ENCODE data around the gene PDPK1. TPM values are rescaled to one million over a fixed set of nuclear protein-coding genes. Genes with fewer than 3 reads are reported as not detected.
"Not testable (repeated sequence)": the region's sequence is repeated elsewhere in the genome, so short reads cannot be mapped to it uniquely, and the experiment has no call there.

PDPK1 gene
- polyA plus RNA-seq, 1 experiment: 25.0 TPM

GRCh38 chr16:2598133-2598641, 60.4 kb downstream of the PDPK1 start:
- no peak for DNase-seq (ENCODE audit: low read depth)
- no peak overlapping the region for H3K4me3 ChIP-seq (ENCODE audit: low read depth, low read length)
- ChIA-PET POLR2A (no interaction called here), CTCF (no interaction called here)
- TF ChIP-seq CTCF (IDR thresholded peaks at IDR 0.05; ENCODE audit: insufficient read depth, low read depth, low read length): no peak
- no peaks in the 10 kb centered on the region for H3K27me3 ChIP-seq (ENCODE audit: control insufficient read depth, insufficient read depth, low read length)
- peaks cover 22% of the 10 kb centered on the region for H3K36me3 ChIP-seq (ENCODE audit: control insufficient read depth, insufficient read depth, low read length)

GRCh38 chr16:2598723-2599122, 60.9 kb downstream of the PDPK1 start:
- no peak for DNase-seq (ENCODE audit: low read depth)
- no peak for TF ChIP-seq CTCF (IDR thresholded peaks at IDR 0.05; ENCODE audit: insufficient read depth, low read depth, low read length)
- no peak overlapping the region for H3K4me3 ChIP-seq (ENCODE audit: low read depth, low read length)
- POLR2A ChIA-PET: no interaction called here
- H3K36me3 ChIP-seq (ENCODE audit: control insufficient read depth, insufficient read depth, low read length): peaks cover 20% of the 10 kb centered on the region
- CTCF ChIA-PET: no interaction called here
- no peaks in the 10 kb centered on the region for H3K27me3 ChIP-seq (ENCODE audit: control insufficient read depth, insufficient read depth, low read length)

GRCh38 chr16:2599165-2599564, 61.3 kb downstream of the PDPK1 start:
- POLR2A ChIA-PET; DNase-seq (ENCODE audit: low read depth); H3K4me3 ChIP-seq (ENCODE audit: low read depth, low read length); H3K27me3 ChIP-seq (ENCODE audit: control insufficient read depth, insufficient read depth, low read length); CTCF ChIA-PET: not testable (repeated sequence)
- H3K36me3 ChIP-seq (ENCODE audit: control insufficient read depth, insufficient read depth, low read length): peaks cover 20% of the 10 kb centered on the region

- POLR2A ChIA-PET: not testable (repeated sequence)
Measured at GRCh38 chr16:2599785-2600184, 62.0 kb downstream of the PDPK1 start.

GRCh38 chr16:2601301-2602025, 63.6 kb downstream of the PDPK1 start:
- H3K27me3 ChIP-seq (ENCODE audit: control insufficient read depth, insufficient read depth, low read length); POLR2A ChIA-PET; CTCF ChIA-PET; H3K4me3 ChIP-seq (ENCODE audit: low read depth, low read length); DNase-seq (ENCODE audit: low read depth): not testable (repeated sequence)
- peaks cover 16% of the 10 kb centered on the region for H3K36me3 ChIP-seq (ENCODE audit: control insufficient read depth, insufficient read depth, low read length)

More at GRCh38 chr16:2599785-2600184, 62.0 kb downstream of the PDPK1 start:
- H3K27me3 ChIP-seq (ENCODE audit: control insufficient read depth, insufficient read depth, low read length); DNase-seq (ENCODE audit: low read depth); CTCF ChIA-PET; H3K4me3 ChIP-seq (ENCODE audit: low read depth, low read length): not testable (repeated sequence)
- peaks cover 20% of the 10 kb centered on the region for H3K36me3 ChIP-seq (ENCODE audit: control insufficient read depth, insufficient read depth, low read length)

- peaks cover 13% of the 10 kb centered on the region for H3K36me3 ChIP-seq (ENCODE audit: control insufficient read depth, insufficient read depth, low read length)
- CTCF ChIA-PET; H3K27me3 ChIP-seq (ENCODE audit: control insufficient read depth, insufficient read depth, low read length); DNase-seq (ENCODE audit: low read depth); H3K4me3 ChIP-seq (ENCODE audit: low read depth, low read length); POLR2A ChIA-PET: not testable (repeated sequence)
Measured at GRCh38 chr16:2602175-2602574, 64.4 kb downstream of the PDPK1 start.

GRCh38 chr16:2603165-2604015, 65.6 kb downstream of the PDPK1 start:
- CTCF ChIA-PET: interaction anchor here (1.1 kb wide), 1 partner anchor 12 kb away, joined by 5 read pairs; no protein-coding TSS in a partner anchor

GRCh38 chr16:2604016-2604369, 66.2 kb downstream of the PDPK1 start:
- H3K27me3 ChIP-seq (ENCODE audit: control insufficient read depth, insufficient read depth, low read length); H3K36me3 ChIP-seq (ENCODE audit: control insufficient read depth, insufficient read depth, low read length); DNase-seq (ENCODE audit: low read depth); POLR2A ChIA-PET: not testable (repeated sequence)
- CTCF ChIA-PET: interaction anchor here (1.1 kb wide), 1 partner anchor 12 kb away, joined by 5 read pairs; no protein-coding TSS in a partner anchor
- peak overlapping the region; percentile 88 for H3K4me3 ChIP-seq (ENCODE audit: low read depth, low read length)

More at GRCh38 chr16:2603165-2604015, 65.6 kb downstream of the PDPK1 start:
- POLR2A ChIA-PET: interaction anchor here (1.2 kb wide), 1 partner anchor 79 kb away, joined by 3 read pairs; the partner anchor contains the start of gene KCTD5
- TF ChIP-seq CTCF (IDR thresholded peaks at IDR 0.05; ENCODE audit: insufficient read depth, low read depth, low read length): no peak
- H3K4me3 ChIP-seq (ENCODE audit: low read depth, low read length): peak overlapping the region; percentile 88
- peak; percentile 78 for DNase-seq (ENCODE audit: low read depth)
- peaks cover 5% of the 10 kb centered on the region for H3K36me3 ChIP-seq (ENCODE audit: control insufficient read depth, insufficient read depth, low read length)
- no peaks in the 10 kb centered on the region for H3K27me3 ChIP-seq (ENCODE audit: control insufficient read depth, insufficient read depth, low read length)

GRCh38 chr16:2606820-2607219, 69.0 kb downstream of the PDPK1 start:
- DNase-seq (ENCODE audit: low read depth); CTCF ChIA-PET; POLR2A ChIA-PET; H3K4me3 ChIP-seq (ENCODE audit: low read depth, low read length); H3K27me3 ChIP-seq (ENCODE audit: control insufficient read depth, insufficient read depth, low read length); H3K36me3 ChIP-seq (ENCODE audit: control insufficient read depth, insufficient read depth, low read length): not testable (repeated sequence)
